Liver (tissue), 9 donors: ENCODE measurements around the gene GFPT2. TPM values are rescaled to one million over a fixed set of nuclear protein-coding genes. Genes with fewer than 3 reads are reported as not detected.

Experiments
- DNase-seq: peaks from one replicate; pipeline ENCODE4 v3.0.0-alpha.2; 2017; ENCODE audit warnings: low spot score
- H3K27ac ChIP-seq, 2 donors: one replicate each; pipeline ENCODE4 v1.7.0; 2013; ENCODE audit warnings: inconsistent platforms in 2 of 2, low read length in 2 of 2, control low read depth in 1 of 2, low read depth in 1 of 2, mild to moderate bottlenecking in 1 of 2
- H3K27me3 ChIP-seq, 4 donors: one replicate each; pipeline versions ENCODE4 v1.6.1 to v1.7.0; 2013; ENCODE audit warnings: low read length in 3 of 4, inconsistent platforms in 1 of 4, mild to moderate bottlenecking in 1 of 4, moderate library complexity in 1 of 4; ENCODE audit not compliant: control insufficient read depth in 4 of 4, insufficient read depth in 4 of 4
- H3K36me3 ChIP-seq, 4 donors: one replicate each; pipeline versions ENCODE4 v1.6.1 to v1.7.0; 2013; ENCODE audit warnings: low read length in 3 of 4, mild to moderate bottlenecking in 3 of 4, low read depth in 1 of 4, moderate library complexity in 1 of 4; ENCODE audit not compliant: control insufficient read depth in 4 of 4, insufficient read depth in 3 of 4
- H3K4me1 ChIP-seq, 4 donors: one replicate each; pipeline versions ENCODE4 v1.6.1 to v1.7.0; 2013; ENCODE audit warnings: low read length in 3 of 4, mild to moderate bottlenecking in 3 of 4, moderate library complexity in 1 of 4; ENCODE audit not compliant: control insufficient read depth in 4 of 4, insufficient read depth in 4 of 4
- H3K4me3 ChIP-seq, 3 donors: one replicate each; pipeline versions ENCODE4 v1.6.1 to v1.7.0; 2013; ENCODE audit warnings: low read length in 3 of 3, control low read depth in 1 of 3, low read depth in 1 of 3, mild to moderate bottlenecking in 1 of 3
- H3K9ac ChIP-seq, 2 donors: one replicate each; pipeline ENCODE4 v1.7.0; 2013; ENCODE audit warnings: low read length in 2 of 2, mild to moderate bottlenecking in 2 of 2, moderate library complexity in 2 of 2, control low read depth in 1 of 2, low read depth in 1 of 2
- H3K9me3 ChIP-seq, 4 donors: one replicate each; pipeline versions ENCODE4 v1.6.1 to v1.7.0; 2013; ENCODE audit warnings: low read length in 3 of 4; ENCODE audit not compliant: control insufficient read depth in 4 of 4
- EGR1 ChIP-seq, 2 donors: IDR thresholded peaks; 2 replicates each; pipeline ENCODE4 v1.6.1; 2016 to 2018; ENCODE audit warnings: antibody characterized with exemption in 2 of 2, low read depth in 2 of 2
- FOXA2 ChIP-seq: IDR thresholded peaks from 2 replicates; pipeline ENCODE4 v1.6.1; 2016; ENCODE audit warnings: antibody characterized with exemption
- GABPA ChIP-seq, 2 donors: IDR thresholded peaks in 1 of 2; conservative IDR thresholded peaks in 1 of 2; 2 replicates each; pipeline ENCODE4 v1.6.1; 2016; ENCODE audit warnings: antibody characterized with exemption in 2 of 2, mild to moderate bottlenecking in 1 of 2, moderate library complexity in 1 of 2
- HNF4A ChIP-seq, 2 donors: conservative IDR thresholded peaks; 2 replicates each; pipeline ENCODE4 v1.6.1; 2016; ENCODE audit warnings: antibody characterized with exemption in 2 of 2, mild to moderate bottlenecking in 2 of 2
- HNF4G ChIP-seq: IDR thresholded peaks from 2 replicates; pipeline ENCODE4 v1.6.1; 2016; ENCODE audit warnings: antibody characterized with exemption
- JUND ChIP-seq, 2 donors: IDR thresholded peaks; 2 replicates each; pipeline ENCODE4 v1.6.1; 2016; ENCODE audit warnings: antibody characterized with exemption in 2 of 2
- NR2F2 ChIP-seq: IDR thresholded peaks from 2 replicates; pipeline ENCODE4 v1.6.1; 2016; ENCODE audit warnings: antibody characterized with exemption
- RAD21 ChIP-seq, 2 donors: IDR thresholded peaks; 2 replicates each; pipeline ENCODE4 v1.6.1; 2016; ENCODE audit warnings: antibody characterized with exemption in 2 of 2, mild to moderate bottlenecking in 2 of 2
- RXRA ChIP-seq, 2 donors: IDR thresholded peaks; 2 replicates each; pipeline ENCODE4 v1.6.1; 2017 to 2018; ENCODE audit warnings: antibody characterized with exemption in 2 of 2, mild to moderate bottlenecking in 1 of 2
- SP1 ChIP-seq: IDR thresholded peaks from 2 replicates; pipeline ENCODE4 v1.6.1; 2018; ENCODE audit warnings: antibody characterized with exemption, mild to moderate bottlenecking
- TAF1 ChIP-seq: conservative IDR thresholded peaks from 2 replicates; pipeline ENCODE4 v1.6.1; 2016; ENCODE audit warnings: antibody characterized with exemption, mild to moderate bottlenecking
- YY1 ChIP-seq: IDR thresholded peaks from 2 replicates; pipeline ENCODE4 v1.6.1; 2016; ENCODE audit warnings: antibody characterized with exemption, mild to moderate bottlenecking
- WGBS: extraction: QIAGEN DNeasy Blood & Tissue Kit; methylation state at CpG from one replicate; pipeline ENCODE4 v1.1.7; 2013; 5-methylcytosine and 5-hydroxymethylcytosine counted together
- polyA plus RNA-seq, 2 donors: library from polyadenylated mRNA; stranded (reverse) in 1 of 2; unstranded in 1 of 2; fragments of 200-250 nt in 1 of 2; fragments of >200 nt in 1 of 2; fragmentation: Nextera tagmentation in 1 of 2; extraction: Ambion mirVana in 1 of 2; gene quantifications; one replicate each; pipeline versions ENCODE4 v1.2.1 to v1.2.3, GENCODE V29; 2013 to 2015
- total RNA-seq, 2 donors: library from RNA; depleted of rRNA; stranded (reverse); fragments of >200 nt; gene quantifications; one replicate each; pipeline ENCODE4 v1.2.3, GENCODE V29; 2014
- TF ChIP-seq, protein P1 (sequence below): IDR thresholded peaks from 2 replicates; pipeline ENCODE4 v1.6.1; 2016; ENCODE audit warnings: antibody characterized with exemption
- TF ChIP-seq, protein P2 (sequence below): fragments of 150-350 bp; IDR thresholded peaks from 2 replicates; pipeline ENCODE4 v1.5.1; 2017; ENCODE audit warnings: improper control_type of control experiment, low read depth, low read length; ENCODE audit not compliant: missing input control
- TF ChIP-seq, protein P3 (sequence below): IDR thresholded peaks from 2 replicates; pipeline ENCODE4 v1.6.1; 2016; ENCODE audit warnings: antibody characterized with exemption
- TF ChIP-seq, protein P4 (sequence below): IDR thresholded peaks from 2 replicates; pipeline ENCODE4 v1.6.1; 2016; ENCODE audit warnings: antibody characterized with exemption
- donor health status: healthy.
- donor health status: healthy.
- donor health status: healthy.
- donor health status: healthy.
- donor health status: healthy.

The GFPT2 gene
- total and polyA plus RNA-seq, 4 donors = 0.32 to 1.8 (median 0.54) TPM

DNA sequence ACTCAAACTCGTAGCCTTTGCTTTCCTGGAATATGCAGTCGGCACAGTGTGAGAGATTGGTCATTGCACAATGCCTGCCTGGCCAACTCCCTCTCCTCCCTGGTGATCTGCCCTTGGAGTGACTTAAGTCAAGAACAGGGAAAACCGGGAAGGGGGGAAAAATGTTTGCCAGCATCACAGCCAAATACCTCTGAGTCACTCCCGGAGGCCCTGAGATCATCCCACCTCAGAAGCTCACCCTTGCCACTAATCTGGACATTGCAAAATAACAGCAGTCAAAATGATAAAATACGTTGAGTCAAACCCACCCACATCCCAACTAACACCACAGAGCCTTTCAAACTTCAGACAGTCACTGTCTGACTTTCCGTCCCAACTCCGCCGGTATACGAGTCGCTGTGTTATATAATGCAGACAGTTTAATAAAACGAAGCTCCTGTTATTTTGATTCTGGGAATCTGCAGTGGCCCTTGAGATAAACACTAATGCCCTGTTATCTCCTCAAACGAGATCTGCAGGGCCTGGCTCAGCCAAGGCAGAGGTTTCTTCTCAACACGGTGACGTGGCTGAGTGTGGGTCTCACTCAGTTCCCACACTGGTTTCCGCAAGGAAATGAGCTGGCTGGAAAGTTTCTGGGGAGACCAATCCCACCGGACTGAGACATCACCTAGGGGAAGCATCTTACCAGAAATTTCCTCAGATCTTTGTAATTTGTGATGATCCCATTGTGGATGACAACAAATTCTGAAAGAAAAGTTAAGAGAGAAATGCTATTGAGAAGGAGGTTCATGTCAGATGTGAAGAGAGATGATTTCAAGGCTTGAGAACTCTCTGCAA lies 22.1 kb downstream of the GFPT2 start (continued):
- TF ChIP-seq, protein P1, sequence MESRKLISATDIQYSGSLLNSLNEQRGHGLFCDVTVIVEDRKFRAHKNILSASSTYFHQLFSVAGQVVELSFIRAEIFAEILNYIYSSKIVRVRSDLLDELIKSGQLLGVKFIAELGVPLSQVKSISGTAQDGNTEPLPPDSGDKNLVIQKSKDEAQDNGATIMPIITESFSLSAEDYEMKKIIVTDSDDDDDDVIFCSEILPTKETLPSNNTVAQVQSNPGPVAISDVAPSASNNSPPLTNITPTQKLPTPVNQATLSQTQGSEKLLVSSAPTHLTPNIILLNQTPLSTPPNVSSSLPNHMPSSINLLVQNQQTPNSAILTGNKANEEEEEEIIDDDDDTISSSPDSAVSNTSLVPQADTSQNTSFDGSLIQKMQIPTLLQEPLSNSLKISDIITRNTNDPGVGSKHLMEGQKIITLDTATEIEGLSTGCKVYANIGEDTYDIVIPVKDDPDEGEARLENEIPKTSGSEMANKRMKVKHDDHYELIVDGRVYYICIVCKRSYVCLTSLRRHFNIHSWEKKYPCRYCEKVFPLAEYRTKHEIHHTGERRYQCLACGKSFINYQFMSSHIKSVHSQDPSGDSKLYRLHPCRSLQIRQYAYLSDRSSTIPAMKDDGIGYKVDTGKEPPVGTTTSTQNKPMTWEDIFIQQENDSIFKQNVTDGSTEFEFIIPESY = no peak
- TF ChIP-seq, protein P2, sequence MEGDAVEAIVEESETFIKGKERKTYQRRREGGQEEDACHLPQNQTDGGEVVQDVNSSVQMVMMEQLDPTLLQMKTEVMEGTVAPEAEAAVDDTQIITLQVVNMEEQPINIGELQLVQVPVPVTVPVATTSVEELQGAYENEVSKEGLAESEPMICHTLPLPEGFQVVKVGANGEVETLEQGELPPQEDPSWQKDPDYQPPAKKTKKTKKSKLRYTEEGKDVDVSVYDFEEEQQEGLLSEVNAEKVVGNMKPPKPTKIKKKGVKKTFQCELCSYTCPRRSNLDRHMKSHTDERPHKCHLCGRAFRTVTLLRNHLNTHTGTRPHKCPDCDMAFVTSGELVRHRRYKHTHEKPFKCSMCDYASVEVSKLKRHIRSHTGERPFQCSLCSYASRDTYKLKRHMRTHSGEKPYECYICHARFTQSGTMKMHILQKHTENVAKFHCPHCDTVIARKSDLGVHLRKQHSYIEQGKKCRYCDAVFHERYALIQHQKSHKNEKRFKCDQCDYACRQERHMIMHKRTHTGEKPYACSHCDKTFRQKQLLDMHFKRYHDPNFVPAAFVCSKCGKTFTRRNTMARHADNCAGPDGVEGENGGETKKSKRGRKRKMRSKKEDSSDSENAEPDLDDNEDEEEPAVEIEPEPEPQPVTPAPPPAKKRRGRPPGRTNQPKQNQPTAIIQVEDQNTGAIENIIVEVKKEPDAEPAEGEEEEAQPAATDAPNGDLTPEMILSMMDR = no peak

DNA sequence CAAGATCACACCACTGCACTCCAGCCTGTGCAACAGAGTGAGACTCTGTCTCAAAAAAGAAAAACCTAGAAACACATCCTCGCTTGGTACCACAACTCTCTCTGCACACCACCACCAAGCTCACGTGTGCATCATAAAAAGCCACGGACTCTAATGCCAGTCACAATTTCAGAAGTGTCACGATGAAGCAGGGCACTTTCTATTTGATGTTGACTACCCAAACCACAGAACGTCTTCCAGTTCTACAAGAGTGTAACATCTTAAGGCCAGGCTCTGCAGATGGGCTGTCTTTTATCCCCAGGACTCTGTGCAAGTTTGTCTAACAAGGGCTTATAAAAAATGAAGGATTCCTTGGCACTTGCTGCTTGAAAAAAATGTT lies 22.9 kb downstream of the GFPT2 start:
- Histone ChIP-seq H3K27ac (no peak overlapping the region), H3K9me3 (no peaks in the 10 kb centered on the region), H3K9ac (no peak overlapping the region), H3K4me3 (no peak overlapping the region), H3K36me3 (no peaks in the 10 kb centered on the region), H3K4me1 (no peaks in the 10 kb centered on the region), H3K27me3 (peaks cover 0 to under 1% (median 0%) of the 10 kb centered on the region in 4 donors)
- DNase-seq = no peak
- no peak for TF ChIP-seq JUND (IDR thresholded peaks at IDR 0.05)
- no peak for TF ChIP-seq EGR1 (IDR thresholded peaks at IDR 0.05; ENCODE audit: low read depth in 2 of 2)
- no peak for TF ChIP-seq RAD21 (IDR thresholded peaks at IDR 0.05)
- TF ChIP-seq TAF1 = no peak
- no peak for TF ChIP-seq YY1
- no peak for TF ChIP-seq RXRA (IDR thresholded peaks at IDR 0.05)
- WGBS = 77% methylated on average over 5 of the region's 5 CpGs

DNA sequence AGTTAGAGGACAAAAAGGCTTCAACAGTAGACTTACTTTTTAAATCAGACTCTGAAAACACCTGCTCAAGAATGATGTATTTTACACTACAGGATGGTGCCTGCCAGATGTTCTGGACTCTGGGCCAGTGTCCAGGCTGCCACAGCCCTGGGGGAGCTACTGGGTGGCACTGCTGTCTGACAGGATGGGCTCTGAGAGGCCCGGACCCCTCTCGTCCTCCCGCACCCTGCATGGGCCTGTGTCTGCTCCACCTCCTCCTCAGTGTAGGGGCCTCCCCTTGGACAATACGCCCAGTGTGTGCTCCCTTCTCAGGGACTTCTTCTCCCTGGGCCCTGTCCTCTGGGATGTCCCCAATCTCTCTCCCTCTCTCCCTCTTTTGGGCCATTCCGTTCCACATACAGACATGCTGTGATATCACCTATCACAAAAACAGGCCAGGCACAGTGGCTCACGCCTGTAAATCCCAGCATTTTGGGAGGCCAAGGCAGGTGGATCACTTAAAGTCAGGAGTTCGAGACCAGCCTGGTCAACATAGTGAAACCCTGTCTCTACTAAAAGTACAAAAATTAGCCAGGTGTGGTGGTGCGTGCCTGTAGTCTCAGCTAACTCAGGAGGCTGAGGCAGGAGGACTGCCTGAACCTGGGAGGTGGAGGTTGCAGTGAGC lies 23.4 kb downstream of the GFPT2 start:
- Histone ChIP-seq H3K4me3 (no peak overlapping the region), H3K27ac (no peak overlapping the region), H3K27me3 (no peaks in the 10 kb centered on the region), H3K9ac (no peak overlapping the region), H3K36me3 (no peaks in the 10 kb centered on the region), H3K4me1 (no peaks in the 10 kb centered on the region), H3K9me3 (no peaks in the 10 kb centered on the region)
- WGBS = 88% methylated on average over 8 of the region's 8 CpGs
- DNase-seq = no peak
- TF ChIP-seq NR2F2 (no peak), RAD21 (IDR thresholded peaks at IDR 0.05) (no peak), SP1 (no peak), HNF4A (conservative IDR thresholded peaks at IDR 0.05) (no peak), GABPA (IDR thresholded peaks at IDR 0.05 in 1 of 2, conservative IDR thresholded peaks at IDR 0.05 in 1 of 2) (no peak), EGR1 (IDR thresholded peaks at IDR 0.05; ENCODE audit: low read depth in 2 of 2) (no peak), FOXA2 (no peak), RXRA (IDR thresholded peaks at IDR 0.05) (no peak), JUND (IDR thresholded peaks at IDR 0.05) (no peak), HNF4G (no peak)
- TF ChIP-seq, protein P3, sequence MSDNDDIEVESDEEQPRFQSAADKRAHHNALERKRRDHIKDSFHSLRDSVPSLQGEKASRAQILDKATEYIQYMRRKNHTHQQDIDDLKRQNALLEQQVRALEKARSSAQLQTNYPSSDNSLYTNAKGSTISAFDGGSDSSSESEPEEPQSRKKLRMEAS = no peak
- TF ChIP-seq, protein P2 = no peak
- TF ChIP-seq, protein P1 = no peak
- TF ChIP-seq, protein P4, sequence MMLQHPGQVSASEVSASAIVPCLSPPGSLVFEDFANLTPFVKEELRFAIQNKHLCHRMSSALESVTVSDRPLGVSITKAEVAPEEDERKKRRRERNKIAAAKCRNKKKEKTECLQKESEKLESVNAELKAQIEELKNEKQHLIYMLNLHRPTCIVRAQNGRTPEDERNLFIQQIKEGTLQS = no peak
